H9 (cell line): Measurements from ENCODE around the gene DDX1. TPM values are rescaled to one million over a fixed set of nuclear protein-coding genes. Genes with fewer than 3 reads are reported as not detected.

Experiments used
- DNase-seq: peaks from one replicate; pipeline ENCODE4 v3.0.0-alpha.2; 2017
- H2AFZ ChIP-seq: one replicate; pipeline ENCODE4 v1.6.1; 2013; ENCODE audit warnings: mild to moderate bottlenecking, low read length, control low read depth, moderate library complexity
- H2AK5ac ChIP-seq: 2 replicates; pipeline ENCODE4 v1.6.1; 2013; ENCODE audit warnings: low read length, control low read depth, mixed read lengths; ENCODE audit not compliant: insufficient read length
- H2BK120ac ChIP-seq: one replicate; pipeline ENCODE4 v1.6.1; 2013; ENCODE audit warnings: low read depth, mild to moderate bottlenecking, low read length, control low read depth, inconsistent platforms; ENCODE audit not compliant: poor library complexity, severe bottlenecking
- H2BK12ac ChIP-seq: 2 replicates; pipeline ENCODE4 v1.6.1; 2013; ENCODE audit warnings: low read length, control low read depth, mixed read lengths, low read depth; ENCODE audit not compliant: insufficient read length
- H2BK15ac ChIP-seq: 2 replicates; pipeline ENCODE4 v1.6.1; 2013; ENCODE audit warnings: low read depth, low read length, control low read depth
- H2BK20ac ChIP-seq: one replicate; pipeline ENCODE4 v1.6.1; 2013; ENCODE audit warnings: low read depth, mild to moderate bottlenecking, low read length, control low read depth, inconsistent platforms; ENCODE audit not compliant: poor library complexity, severe bottlenecking
- H2BK5ac ChIP-seq: 2 replicates; pipeline ENCODE4 v1.6.1; 2013; ENCODE audit warnings: low read length, control low read depth, mixed read lengths; ENCODE audit not compliant: insufficient read length
- H3K14ac ChIP-seq: 2 replicates; pipeline ENCODE4 v1.6.1; 2013; ENCODE audit warnings: low read length, control low read depth; ENCODE audit not compliant: insufficient read depth
- H3K18ac ChIP-seq: 2 replicates; pipeline ENCODE4 v1.6.1; 2013; ENCODE audit warnings: low read depth, mild to moderate bottlenecking, mixed read lengths, low read length, control low read depth; ENCODE audit not compliant: insufficient read length
- H3K23ac ChIP-seq: 2 replicates; pipeline ENCODE4 v1.6.1; 2013; ENCODE audit warnings: low read length, control low read depth, mixed read lengths, low read depth; ENCODE audit not compliant: insufficient read length
- H3K23me2 ChIP-seq: 2 replicates; pipeline ENCODE4 v1.6.1; 2013; ENCODE audit warnings: low read depth, mild to moderate bottlenecking, mixed read lengths, low read length, control low read depth; ENCODE audit not compliant: insufficient read length, poor library complexity, severe bottlenecking
- H3K27ac ChIP-seq: 2 replicates; pipeline ENCODE4 v1.5.1; 2013; ENCODE audit warnings: low read length, control low read depth, mixed read lengths, low read depth; ENCODE audit not compliant: insufficient read length
- H3K27me3 ChIP-seq: 2 replicates; pipeline ENCODE4 v1.6.1; 2013; ENCODE audit warnings: low read length, control low read depth, inconsistent platforms; ENCODE audit not compliant: insufficient read depth
- H3K4ac ChIP-seq: 2 replicates; pipeline ENCODE4 v1.6.1; 2013; ENCODE audit warnings: low read depth, mild to moderate bottlenecking, control low read depth, inconsistent platforms, low read length, moderate library complexity
- H3K4me1 ChIP-seq: 2 replicates; pipeline ENCODE4 v1.6.1; 2013; ENCODE audit warnings: low read length, control low read depth, inconsistent platforms; ENCODE audit not compliant: insufficient read depth
- H3K4me2 ChIP-seq: 2 replicates; pipeline ENCODE4 v1.6.1; 2013; ENCODE audit warnings: low read length, control low read depth, mixed read lengths; ENCODE audit not compliant: insufficient read length, insufficient read depth
- H3K56ac ChIP-seq: 2 replicates; pipeline ENCODE4 v1.6.1; 2013; ENCODE audit warnings: low read depth, mild to moderate bottlenecking, mixed read lengths, low read length, control low read depth; ENCODE audit not compliant: insufficient read length
- H3K79me1 ChIP-seq: 2 replicates; pipeline ENCODE4 v1.6.1; 2013; ENCODE audit warnings: low read depth, mild to moderate bottlenecking, moderate library complexity, low read length, control low read depth, inconsistent platforms; ENCODE audit not compliant: insufficient read depth, poor library complexity, severe bottlenecking
- H3K79me2 ChIP-seq: 2 replicates; pipeline ENCODE4 v1.6.1; 2013; ENCODE audit warnings: low read length, control low read depth, inconsistent platforms; ENCODE audit not compliant: insufficient read depth
- H3K9ac ChIP-seq: 2 replicates; pipeline ENCODE4 v1.6.1; 2013; ENCODE audit warnings: low read length, control low read depth, mixed read lengths; ENCODE audit not compliant: insufficient read length; ENCODE audit errors: extremely low read depth
- H3K9me3 ChIP-seq: one replicate; pipeline ENCODE4 v1.6.1; 2013; ENCODE audit warnings: low read depth, low read length, inconsistent platforms; ENCODE audit not compliant: control insufficient read depth
- H3T11ph ChIP-seq: one replicate; pipeline ENCODE4 v1.6.1; 2013; ENCODE audit warnings: mild to moderate bottlenecking, low read length, control low read depth, inconsistent platforms
- H4K20me1 ChIP-seq: one replicate; pipeline ENCODE4 v1.6.1; 2013; ENCODE audit not compliant: control insufficient read depth, insufficient read length, insufficient read depth
- H4K5ac ChIP-seq: 2 replicates; pipeline ENCODE4 v1.6.1; 2013; ENCODE audit warnings: low read depth, mild to moderate bottlenecking, mixed read lengths, low read length, control low read depth; ENCODE audit not compliant: insufficient read length
- H4K8ac ChIP-seq: replicated peaks from 2 replicates; pipeline ENCODE4 v1.6.1; 2013; ENCODE audit warnings: low read length, control low read depth, mixed read lengths, low read depth; ENCODE audit not compliant: insufficient read length
- H4K91ac ChIP-seq: 2 replicates; pipeline ENCODE4 v1.6.1; 2013; ENCODE audit warnings: low read depth, mild to moderate bottlenecking, moderate library complexity, mixed read lengths, low read length, control low read depth; ENCODE audit not compliant: insufficient read length
- H3K27ac Mint-ChIP-seq, 3 experiments: 2 replicates in 2 of 3; 3 replicates in 1 of 3; pipeline ENCODE4 v1.8.0; 2020 to 2021; ENCODE audit warnings: mixed read lengths in 3 of 3, mild to moderate bottlenecking in 1 of 3, moderate library complexity in 1 of 3
- H3K27me3 Mint-ChIP-seq: 2 replicates; pipeline ENCODE4 v1.8.0; 2021; ENCODE audit warnings: low read depth, mild to moderate bottlenecking, moderate library complexity, mixed read lengths
- H3K36me3 Mint-ChIP-seq, 3 experiments: 2 replicates in 2 of 3; 3 replicates in 1 of 3; pipeline ENCODE4 v1.8.0; 2020 to 2021; ENCODE audit warnings: low read depth in 3 of 3, mixed read lengths in 3 of 3; ENCODE audit not compliant: insufficient read depth in 1 of 3
- H3K4me1 Mint-ChIP-seq, 2 experiments: 2 replicates each; pipeline ENCODE4 v1.8.0; 2020; ENCODE audit warnings: mixed read lengths in 2 of 2
- H3K4me3 Mint-ChIP-seq, 2 experiments: 2 replicates in 1 of 2; 3 replicates in 1 of 2; pipeline ENCODE4 v1.8.0; 2020 to 2021; ENCODE audit warnings: mild to moderate bottlenecking in 2 of 2, mixed read lengths in 2 of 2, moderate library complexity in 1 of 2
- H3K9me3 Mint-ChIP-seq, 2 experiments: 2 replicates in 1 of 2; 3 replicates in 1 of 2; pipeline ENCODE4 v1.8.0; 2020; ENCODE audit warnings: mild to moderate bottlenecking in 2 of 2, mixed read lengths in 2 of 2, moderate library complexity in 1 of 2
- WGBS: extraction: QIAGEN DNeasy Blood & Tissue Kit; methylation state at CpG from one replicate; pipeline ENCODE4 v1.1.7; 2013; ENCODE audit warnings: missing lambda C conversion rate, low lambda C conversion rate, mixed read lengths; ENCODE audit not compliant: insufficient read length; ENCODE audit errors: extremely low coverage; 5-methylcytosine and 5-hydroxymethylcytosine counted together
- total RNA-seq: library from RNA; stranded (reverse); gene quantifications from 2 replicates; pipeline ENCODE4 v1.2.1, GENCODE V29; 2021
- TF ChIP-seq, protein P1 (sequence below): fragments of 200-600 bp; sonication (generic); conservative IDR thresholded peaks from 3 replicates; pipeline ENCODE4 v1.8.0; 2021; ENCODE audit warnings: antibody characterized with exemption, mild to moderate bottlenecking

The DDX1 gene
- total RNA-seq, 1 experiment from 2014 or later: 120 TPM

DNA sequence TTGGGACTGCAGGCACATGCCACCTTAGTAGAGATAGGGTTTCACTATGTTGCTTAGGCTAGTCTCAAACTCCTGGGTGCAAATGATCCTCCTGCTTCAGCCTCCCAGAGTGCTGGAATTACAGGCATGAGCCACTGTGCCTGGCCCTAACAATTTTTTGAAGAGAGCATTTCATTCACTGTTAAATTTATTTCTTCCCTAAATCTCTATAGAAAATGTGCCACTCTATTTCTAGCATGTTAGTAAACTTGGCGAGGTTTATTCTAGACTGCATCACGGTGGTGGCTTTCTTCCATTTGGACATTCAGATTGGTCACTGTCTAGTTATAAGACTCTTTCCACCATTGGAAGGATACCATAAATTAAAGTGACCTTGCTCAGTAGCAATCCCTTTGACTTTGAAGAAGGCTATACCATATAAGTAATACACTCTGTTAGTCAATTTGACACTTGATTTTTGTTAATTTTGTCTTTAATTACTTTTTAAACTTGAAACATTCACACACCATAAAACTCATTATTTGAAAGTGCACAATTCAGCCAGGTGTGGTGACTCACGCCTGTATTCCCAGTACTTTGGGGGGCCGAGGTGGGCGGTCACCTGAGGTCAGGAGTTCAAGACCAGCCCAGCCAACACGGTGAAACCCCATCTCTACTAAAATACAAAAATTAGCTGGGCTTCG lies 16.2 kb downstream of the DDX1 start:
- H3K18ac ChIP-seq: no peak overlapping the region
- no peak overlapping the region for H3K4ac ChIP-seq
- H2BK120ac ChIP-seq: no peak overlapping the region
- H2AFZ ChIP-seq: no peak overlapping the region
- H3T11ph ChIP-seq: no peak overlapping the region
- H3K56ac ChIP-seq: no peak overlapping the region
- H3K4me1 Mint-ChIP-seq: peaks cover 0 to 4% of the 10 kb centered on the region in 2 experiments; a peak in 1 of 4 replicates
- H3K79me2 ChIP-seq: no peaks in the 10 kb centered on the region
- no peaks in the 10 kb centered on the region for H3K27me3 ChIP-seq
- no peak overlapping the region for H3K4me3 Mint-ChIP-seq
- H3K9me3 Mint-ChIP-seq: peaks cover under 1 to 10% of the 10 kb centered on the region in 2 experiments; a peak in 2 of 5 replicates
- no peak overlapping the region for H3K4me2 ChIP-seq
- no peak overlapping the region for H3K9ac ChIP-seq
- no peak overlapping the region for H3K23ac ChIP-seq
- H3K4me1 ChIP-seq: no peaks in the 10 kb centered on the region
- no peak overlapping the region for H2BK5ac ChIP-seq
- no peaks in the 10 kb centered on the region for H3K27me3 Mint-ChIP-seq
- no peak overlapping the region for H4K91ac ChIP-seq
- H3K36me3 Mint-ChIP-seq: peaks cover 55 to 78% (median 77%) of the 10 kb centered on the region in 3 experiments
- H2BK20ac ChIP-seq: no peak overlapping the region
- WGBS: no CpG with 5 or more reads among the region's 7 CpGs
- no peak overlapping the region for H3K14ac ChIP-seq
- H2BK15ac ChIP-seq: no peak overlapping the region
- no peak for DNase-seq
- no peaks in the 10 kb centered on the region for H3K23me2 ChIP-seq
- no peaks in the 10 kb centered on the region for H4K20me1 ChIP-seq
- TF ChIP-seq, protein P1, sequence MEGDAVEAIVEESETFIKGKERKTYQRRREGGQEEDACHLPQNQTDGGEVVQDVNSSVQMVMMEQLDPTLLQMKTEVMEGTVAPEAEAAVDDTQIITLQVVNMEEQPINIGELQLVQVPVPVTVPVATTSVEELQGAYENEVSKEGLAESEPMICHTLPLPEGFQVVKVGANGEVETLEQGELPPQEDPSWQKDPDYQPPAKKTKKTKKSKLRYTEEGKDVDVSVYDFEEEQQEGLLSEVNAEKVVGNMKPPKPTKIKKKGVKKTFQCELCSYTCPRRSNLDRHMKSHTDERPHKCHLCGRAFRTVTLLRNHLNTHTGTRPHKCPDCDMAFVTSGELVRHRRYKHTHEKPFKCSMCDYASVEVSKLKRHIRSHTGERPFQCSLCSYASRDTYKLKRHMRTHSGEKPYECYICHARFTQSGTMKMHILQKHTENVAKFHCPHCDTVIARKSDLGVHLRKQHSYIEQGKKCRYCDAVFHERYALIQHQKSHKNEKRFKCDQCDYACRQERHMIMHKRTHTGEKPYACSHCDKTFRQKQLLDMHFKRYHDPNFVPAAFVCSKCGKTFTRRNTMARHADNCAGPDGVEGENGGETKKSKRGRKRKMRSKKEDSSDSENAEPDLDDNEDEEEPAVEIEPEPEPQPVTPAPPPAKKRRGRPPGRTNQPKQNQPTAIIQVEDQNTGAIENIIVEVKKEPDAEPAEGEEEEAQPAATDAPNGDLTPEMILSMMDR: no peak
- no peak overlapping the region for H4K5ac ChIP-seq
- no peak overlapping the region for H2AK5ac ChIP-seq
- H3K27ac Mint-ChIP-seq: no peak overlapping the region
- H3K9me3 ChIP-seq: no peaks in the 10 kb centered on the region
- no peak overlapping the region for H2BK12ac ChIP-seq
- no peak overlapping the region for H4K8ac ChIP-seq
- H3K27ac ChIP-seq: no peak overlapping the region
- H3K79me1 ChIP-seq: no peaks in the 10 kb centered on the region
